ENCODE data around the gene DPP10.

Gene DPP10

GRCh38 chr2:115199966-115200365, 757.5 kb downstream of the DPP10 start:
- Histone ChIP-seq H3K9me3 (ENCODE audit: control insufficient read depth, low read length) (no peaks in the 10 kb centered on the region), H3K36me3 (ENCODE audit: control insufficient read depth, insufficient read depth, low read length) (no peaks in the 10 kb centered on the region), H3K4me3 (ENCODE audit: extremely low read depth, insufficient read depth, low read length, poor library complexity, severe bottlenecking) (no peak overlapping the region), H3K27ac (ENCODE audit: low read depth, low read length, severe bottlenecking) (no peak overlapping the region), H3K4me1 (ENCODE audit: control insufficient read depth, insufficient read depth, low read length, poor library complexity, severe bottlenecking) (no peaks in the 10 kb centered on the region)
- 100% methylated on average over 1 of the region's 4 CpGs for WGBS, 2 experiments (ENCODE audit: insufficient coverage in 2 of 2)

- H3K27ac ChIP-seq (ENCODE audit: low read depth, low read length, severe bottlenecking): no peak overlapping the region
- no peaks in the 10 kb centered on the region for H3K9me3 ChIP-seq (ENCODE audit: control insufficient read depth, low read length)
- no peaks in the 10 kb centered on the region for H3K4me1 ChIP-seq (ENCODE audit: control insufficient read depth, insufficient read depth, low read length, poor library complexity, severe bottlenecking)
- WGBS, 2 experiments (ENCODE audit: insufficient coverage in 2 of 2): 93% methylated on average over 4 of the region's 4 CpGs; no CpG with 5 or more reads in 1 of the 2 experiments
- H3K4me3 ChIP-seq (ENCODE audit: extremely low read depth, insufficient read depth, low read length, poor library complexity, severe bottlenecking): no peak overlapping the region
- no peaks in the 10 kb centered on the region for H3K36me3 ChIP-seq (ENCODE audit: control insufficient read depth, insufficient read depth, low read length)
These were observed 758.9 kb downstream of the DPP10 start for GRCh38 chr2:115201386-115201785.

GRCh38 chr2:115208493-115209164, 766.2 kb downstream of the DPP10 start:
- Histone ChIP-seq H3K4me1 (ENCODE audit: control insufficient read depth, insufficient read depth, low read length, poor library complexity, severe bottlenecking) (no peaks in the 10 kb centered on the region), H3K36me3 (ENCODE audit: control insufficient read depth, insufficient read depth, low read length) (no peaks in the 10 kb centered on the region), H3K9me3 (ENCODE audit: control insufficient read depth, low read length) (no peaks in the 10 kb centered on the region), H3K4me3 (ENCODE audit: extremely low read depth, insufficient read depth, low read length, poor library complexity, severe bottlenecking) (no peak overlapping the region), H3K27ac (ENCODE audit: low read depth, low read length, severe bottlenecking) (no peak overlapping the region)
- WGBS, 2 experiments (ENCODE audit: insufficient coverage in 2 of 2): 80 to 100% methylated on average over 1 of the region's 3 CpGs

GRCh38 chr2:115214050-115214449, 771.6 kb downstream of the DPP10 start:
- no peaks in the 10 kb centered on the region for H3K9me3 ChIP-seq (ENCODE audit: control insufficient read depth, low read length)
- no peak overlapping the region for H3K27ac ChIP-seq (ENCODE audit: low read depth, low read length, severe bottlenecking)
- no peaks in the 10 kb centered on the region for H3K4me1 ChIP-seq (ENCODE audit: control insufficient read depth, insufficient read depth, low read length, poor library complexity, severe bottlenecking)
- H3K36me3 ChIP-seq (ENCODE audit: control insufficient read depth, insufficient read depth, low read length): no peaks in the 10 kb centered on the region
- 20 to 33% methylated on average over 1 of the region's 2 CpGs for WGBS, 2 experiments (ENCODE audit: insufficient coverage in 2 of 2)
- H3K4me3 ChIP-seq (ENCODE audit: extremely low read depth, insufficient read depth, low read length, poor library complexity, severe bottlenecking): no peak overlapping the region

- no peak overlapping the region for H3K4me3 ChIP-seq (ENCODE audit: extremely low read depth, insufficient read depth, low read length, poor library complexity, severe bottlenecking)
- H3K27ac ChIP-seq (ENCODE audit: low read depth, low read length, severe bottlenecking): no peak overlapping the region
- H3K9me3 ChIP-seq (ENCODE audit: control insufficient read depth, low read length): no peaks in the 10 kb centered on the region
- no peaks in the 10 kb centered on the region for H3K4me1 ChIP-seq (ENCODE audit: control insufficient read depth, insufficient read depth, low read length, poor library complexity, severe bottlenecking)
- WGBS, 2 experiments (ENCODE audit: insufficient coverage in 2 of 2): 89 to 100% methylated on average over 1 of the region's 2 CpGs
- no peaks in the 10 kb centered on the region for H3K36me3 ChIP-seq (ENCODE audit: control insufficient read depth, insufficient read depth, low read length)
These were observed 776.9 kb downstream of the DPP10 start for GRCh38 chr2:115219296-115219695.

GRCh38 chr2:115234186-115234585, 791.7 kb downstream of the DPP10 start:
- WGBS, 2 experiments (ENCODE audit: insufficient coverage in 2 of 2): 88 to 100% methylated on average over 1 to 4 of the region's 4 CpGs
- Histone ChIP-seq H3K9me3 (ENCODE audit: control insufficient read depth, low read length) (no peaks in the 10 kb centered on the region), H3K4me3 (ENCODE audit: extremely low read depth, insufficient read depth, low read length, poor library complexity, severe bottlenecking) (no peak overlapping the region), H3K4me1 (ENCODE audit: control insufficient read depth, insufficient read depth, low read length, poor library complexity, severe bottlenecking) (no peaks in the 10 kb centered on the region), H3K36me3 (ENCODE audit: control insufficient read depth, insufficient read depth, low read length) (no peaks in the 10 kb centered on the region), H3K27ac (ENCODE audit: low read depth, low read length, severe bottlenecking) (no peak overlapping the region)

- H3K4me3 ChIP-seq (ENCODE audit: extremely low read depth, insufficient read depth, low read length, poor library complexity, severe bottlenecking): no peak overlapping the region
- H3K9me3 ChIP-seq (ENCODE audit: control insufficient read depth, low read length): no peaks in the 10 kb centered on the region
- H3K4me1 ChIP-seq (ENCODE audit: control insufficient read depth, insufficient read depth, low read length, poor library complexity, severe bottlenecking): no peaks in the 10 kb centered on the region
- H3K27ac ChIP-seq (ENCODE audit: low read depth, low read length, severe bottlenecking): no peak overlapping the region
- 100% methylated on average over 1 of the region's 4 CpGs; no CpG with 5 or more reads in 1 of the 2 experiments for WGBS, 2 experiments (ENCODE audit: insufficient coverage in 2 of 2)
- H3K36me3 ChIP-seq (ENCODE audit: control insufficient read depth, insufficient read depth, low read length): no peaks in the 10 kb centered on the region
These were observed 792.3 kb downstream of the DPP10 start for GRCh38 chr2:115234737-115235136.

- H3K9me3 ChIP-seq (ENCODE audit: control insufficient read depth, low read length): no peaks in the 10 kb centered on the region
- whole genome bisulfite sequencing, 2 experiments (ENCODE audit: insufficient coverage in 2 of 2): no CpG with 5 or more reads among the region's 1 CpG
These were observed 805.6 kb downstream of the DPP10 start for GRCh38 chr2:115248066-115248465.

GRCh38 chr2:115277366-115277765, 834.9 kb downstream of the DPP10 start:
- H3K4me3 ChIP-seq (ENCODE audit: extremely low read depth, insufficient read depth, low read length, poor library complexity, severe bottlenecking): no peak overlapping the region
- no peaks in the 10 kb centered on the region for H3K4me1 ChIP-seq (ENCODE audit: control insufficient read depth, insufficient read depth, low read length, poor library complexity, severe bottlenecking)
- H3K36me3 ChIP-seq (ENCODE audit: control insufficient read depth, insufficient read depth, low read length): no peaks in the 10 kb centered on the region
- no peak overlapping the region for H3K27ac ChIP-seq (ENCODE audit: low read depth, low read length, severe bottlenecking)
- no CpG with 5 or more reads among the region's 1 CpG for WGBS, 2 experiments (ENCODE audit: insufficient coverage in 2 of 2)
- H3K9me3 ChIP-seq (ENCODE audit: control insufficient read depth, low read length): no peaks in the 10 kb centered on the region

More at GRCh38 chr2:115248066-115248465, 805.6 kb downstream of the DPP10 start:
- no peaks in the 10 kb centered on the region for H3K4me1 ChIP-seq (ENCODE audit: control insufficient read depth, insufficient read depth, low read length, poor library complexity, severe bottlenecking)
- H3K4me3 ChIP-seq (ENCODE audit: extremely low read depth, insufficient read depth, low read length, poor library complexity, severe bottlenecking): no peak overlapping the region
- H3K27ac ChIP-seq (ENCODE audit: low read depth, low read length, severe bottlenecking): no peak overlapping the region
- H3K36me3 ChIP-seq (ENCODE audit: control insufficient read depth, insufficient read depth, low read length): no peaks in the 10 kb centered on the region

GRCh38 chr2:115285416-115285815, 843.0 kb downstream of the DPP10 start:
- 72 to 75% methylated on average over 3 of the region's 3 CpGs for WGBS, 2 experiments (ENCODE audit: insufficient coverage in 2 of 2)
- Histone ChIP-seq H3K4me1 (ENCODE audit: control insufficient read depth, insufficient read depth, low read length, poor library complexity, severe bottlenecking) (peaks cover 8% of the 10 kb centered on the region), H3K27ac (ENCODE audit: low read depth, low read length, severe bottlenecking) (peak overlapping the region; percentile 25), H3K4me3 (ENCODE audit: extremely low read depth, insufficient read depth, low read length, poor library complexity, severe bottlenecking) (no peak overlapping the region), H3K9me3 (ENCODE audit: control insufficient read depth, low read length) (no peaks in the 10 kb centered on the region), H3K36me3 (ENCODE audit: control insufficient read depth, insufficient read depth, low read length) (no peaks in the 10 kb centered on the region)

- no peaks in the 10 kb centered on the region for H3K36me3 ChIP-seq (ENCODE audit: control insufficient read depth, insufficient read depth, low read length)
- WGBS, 2 experiments (ENCODE audit: insufficient coverage in 2 of 2): 100% methylated on average over 1 of the region's 1 CpG; no CpG with 5 or more reads in 1 of the 2 experiments
- H3K27ac ChIP-seq (ENCODE audit: low read depth, low read length, severe bottlenecking): no peak overlapping the region
- H3K4me1 ChIP-seq (ENCODE audit: control insufficient read depth, insufficient read depth, low read length, poor library complexity, severe bottlenecking): peaks cover 3% of the 10 kb centered on the region
- H3K4me3 ChIP-seq (ENCODE audit: extremely low read depth, insufficient read depth, low read length, poor library complexity, severe bottlenecking): no peak overlapping the region
- no peaks in the 10 kb centered on the region for H3K9me3 ChIP-seq (ENCODE audit: control insufficient read depth, low read length)
These were observed 848.0 kb downstream of the DPP10 start for GRCh38 chr2:115290478-115290877.
